MCF 10A (cell line): Measurements from ENCODE around the gene STOML1. TPM values are rescaled to one million over a fixed set of nuclear protein-coding genes. Genes with fewer than 3 reads are reported as not detected.

Source experiments
- BruUV-seq: library from RNA; stranded (reverse); fragments of 400-500 nt; replicated peaks from 2 replicates; lab custom pipeline; 2021; lab: Mats Ljungman, UMichigan
- CTCF ChIA-PET: fragments of 300-600 bp; sonication (Branson Sonifier 250); formaldehyde crosslinking; extraction: SDS; loops from one replicate; lab custom pipeline; 2021; ENCODE audit warnings: antibody characterized with exemption, inconsistent platforms; lab: Yijun Ruan, JAX
- POLR2A ChIA-PET: fragments of 300-600, 350-650 bp; sonication (Branson Sonifier 250); formaldehyde crosslinking; extraction: SDS; loops from one replicate; lab custom pipeline; 2020; ENCODE audit warnings: antibody characterized with exemption, inconsistent platforms; lab: Yijun Ruan, JAX
- DNase-seq: peaks from one replicate; pipeline ENCODE4 v3.0.0-alpha.2; 2018; ENCODE audit not compliant: unreplicated experiment
- H3K27ac Mint-ChIP-seq: one replicate; pipeline ENCODE4 v1.8.0; 2022; ENCODE audit warnings: mild to moderate bottlenecking, low read depth, mixed read lengths; ENCODE audit not compliant: unreplicated experiment
- H3K27me3 Mint-ChIP-seq: one replicate; pipeline ENCODE4 v1.8.0; 2022; ENCODE audit warnings: mixed read lengths; ENCODE audit not compliant: insufficient read depth, unreplicated experiment
- H3K36me3 Mint-ChIP-seq: one replicate; pipeline ENCODE4 v1.8.0; 2022; ENCODE audit warnings: mild to moderate bottlenecking, moderate library complexity, mixed read lengths; ENCODE audit not compliant: insufficient read depth, unreplicated experiment
- H3K4me1 Mint-ChIP-seq: one replicate; pipeline ENCODE4 v1.8.0; 2022; ENCODE audit warnings: mixed read lengths; ENCODE audit not compliant: insufficient read depth, unreplicated experiment
- H3K4me3 Mint-ChIP-seq: one replicate; pipeline ENCODE4 v1.8.0; 2022; ENCODE audit warnings: mild to moderate bottlenecking, moderate library complexity, mixed read lengths; ENCODE audit not compliant: unreplicated experiment
- H3K9me3 Mint-ChIP-seq: one replicate; pipeline ENCODE4 v1.8.0; 2022; ENCODE audit warnings: mixed read lengths; ENCODE audit not compliant: unreplicated experiment
- intact Hi-C: fragments of 100-400 bp; cut with micrococcal nuclease; formaldehyde crosslinking; loops from 2 replicates; pipeline ENCODE4 v1.14.1; 2022
- total RNA-seq: library from RNA; stranded (reverse); gene quantifications from 2 replicates; pipeline ENCODE4 v1.2.3, GENCODE V29; 2022
- TF ChIP-seq, protein P1 (sequence below): fragments of 200-600 bp; IDR thresholded peaks from one replicate; pipeline ENCODE4 v1.8.0; 2022; ENCODE audit warnings: antibody characterized with exemption, mild to moderate bottlenecking; ENCODE audit not compliant: unreplicated experiment

STOML1 gene
- total RNA-seq, 1 experiment from 2014 or later: 17.6 TPM

DNA sequence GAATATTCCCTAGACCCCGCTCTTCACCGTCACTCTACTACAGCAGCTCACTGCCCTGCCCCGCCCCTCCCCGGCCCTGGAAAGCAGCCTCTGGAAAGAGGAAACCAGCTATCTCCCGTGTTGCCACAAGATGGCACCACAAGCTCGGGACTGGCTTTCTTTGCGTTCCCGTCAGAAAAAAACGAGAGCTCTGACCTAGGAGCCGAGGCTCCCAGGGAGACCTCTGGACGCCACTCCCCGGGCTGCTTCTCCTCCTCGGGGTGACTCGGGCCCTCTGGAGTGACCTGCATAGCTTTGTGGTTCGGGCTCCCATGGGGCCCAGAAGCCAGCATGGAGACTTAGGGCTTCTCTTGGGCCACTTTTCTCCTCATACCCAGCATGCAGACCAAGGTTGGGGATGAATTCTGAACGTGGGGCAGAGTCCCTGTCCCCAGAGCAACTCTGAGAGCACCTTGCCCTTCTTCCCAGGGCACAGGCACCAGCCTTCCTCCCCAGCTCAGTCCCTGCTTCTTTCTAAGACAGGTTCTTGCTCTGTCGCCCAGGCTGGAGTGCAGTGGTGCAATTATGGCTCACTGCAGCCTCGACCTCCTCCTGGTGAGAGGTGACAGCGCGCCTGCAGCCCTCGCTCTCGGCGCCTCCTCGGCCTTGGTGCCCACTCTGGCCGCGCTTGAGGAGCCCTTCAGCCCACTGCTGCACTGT is 19.0 kb downstream of the STOML1 start:
- H3K4me3 Mint-ChIP-seq: no peak overlapping the region
- H3K36me3 Mint-ChIP-seq: peaks cover 7% of the 10 kb centered on the region
- no peaks in the 10 kb centered on the region for H3K9me3 Mint-ChIP-seq
- ChIA-PET POLR2A (interaction anchor here (0.6 to 3.0 kb wide), 9 partner anchors 9 to 349 kb away, joined by 3 to 27 read pairs (median 5); partner anchors contain the start of genes PML and STOML1), CTCF (interaction anchor here (0.6 to 8.4 kb wide), 35 partner anchors 8 to 350 kb away, joined by 3 to 102 read pairs (median 6); partner anchors contain the start of gene PML)
- TF ChIP-seq, protein P1, sequence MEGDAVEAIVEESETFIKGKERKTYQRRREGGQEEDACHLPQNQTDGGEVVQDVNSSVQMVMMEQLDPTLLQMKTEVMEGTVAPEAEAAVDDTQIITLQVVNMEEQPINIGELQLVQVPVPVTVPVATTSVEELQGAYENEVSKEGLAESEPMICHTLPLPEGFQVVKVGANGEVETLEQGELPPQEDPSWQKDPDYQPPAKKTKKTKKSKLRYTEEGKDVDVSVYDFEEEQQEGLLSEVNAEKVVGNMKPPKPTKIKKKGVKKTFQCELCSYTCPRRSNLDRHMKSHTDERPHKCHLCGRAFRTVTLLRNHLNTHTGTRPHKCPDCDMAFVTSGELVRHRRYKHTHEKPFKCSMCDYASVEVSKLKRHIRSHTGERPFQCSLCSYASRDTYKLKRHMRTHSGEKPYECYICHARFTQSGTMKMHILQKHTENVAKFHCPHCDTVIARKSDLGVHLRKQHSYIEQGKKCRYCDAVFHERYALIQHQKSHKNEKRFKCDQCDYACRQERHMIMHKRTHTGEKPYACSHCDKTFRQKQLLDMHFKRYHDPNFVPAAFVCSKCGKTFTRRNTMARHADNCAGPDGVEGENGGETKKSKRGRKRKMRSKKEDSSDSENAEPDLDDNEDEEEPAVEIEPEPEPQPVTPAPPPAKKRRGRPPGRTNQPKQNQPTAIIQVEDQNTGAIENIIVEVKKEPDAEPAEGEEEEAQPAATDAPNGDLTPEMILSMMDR: peak; percentile 89
- no peaks in the 10 kb centered on the region for H3K27me3 Mint-ChIP-seq
- peaks cover 12% of the 10 kb centered on the region for H3K4me1 Mint-ChIP-seq
- no peak overlapping the region for H3K27ac Mint-ChIP-seq
- BruUV-seq: no TSS peak
- peak; percentile 90 for DNase-seq
- intact Hi-C loops: loop anchor here (1.0 to 5.0 kb wide), 6 partner anchors 9 to 349 kb away; no protein-coding TSS in a partner anchor

GRCh38 chr15:73969151-73969759 is 22.8 kb downstream of the STOML1 start:
- Mint-ChIP-seq H3K36me3 (no peaks in the 10 kb centered on the region), H3K4me1 (peaks cover 6% of the 10 kb centered on the region), H3K27ac (no peak overlapping the region), H3K27me3 (no peaks in the 10 kb centered on the region), H3K9me3 (no peaks in the 10 kb centered on the region), H3K4me3 (no peak overlapping the region)
- TF ChIP-seq, protein P1: no peak
- ChIA-PET POLR2A (no interaction called here), CTCF (interaction anchor here (1.5 to 1.6 kb wide), 3 partner anchors 23 to 351 kb away, joined by 3 to 11 read pairs (median 5); partner anchors contain the start of gene TBC1D21)
- DNase-seq: no peak
- no TSS peak for BruUV-seq
- intact Hi-C loops: no loop called here

- no peak for DNase-seq
- no peaks in the 10 kb centered on the region for H3K9me3 Mint-ChIP-seq
- H3K27ac Mint-ChIP-seq: no peak overlapping the region
- ChIA-PET CTCF (no interaction called here), POLR2A (interaction anchor here (0.7 kb wide), 1 partner anchor 339 kb away, joined by 4 read pairs; no protein-coding TSS in a partner anchor)
- no TSS peak for BruUV-seq
- H3K36me3 Mint-ChIP-seq: no peaks in the 10 kb centered on the region
- TF ChIP-seq, protein P1: no peak
- no peaks in the 10 kb centered on the region for H3K27me3 Mint-ChIP-seq
- H3K4me3 Mint-ChIP-seq: no peak overlapping the region
- intact Hi-C loops: no loop called here
- H3K4me1 Mint-ChIP-seq: peaks cover 6% of the 10 kb centered on the region
Observed at GRCh38 chr15:73968461-73968860, 23.6 kb downstream of the STOML1 start.

- DNase-seq: no peak
- no peaks in the 10 kb centered on the region for H3K27me3 Mint-ChIP-seq
- CTCF ChIA-PET: interaction anchor here (0.6 to 3.6 kb wide), 10 partner anchors 9 to 410 kb away, joined by 3 to 32 read pairs (median 5); partner anchors contain the start of gene TBC1D21
- H3K4me1 Mint-ChIP-seq: no peaks in the 10 kb centered on the region
- intact Hi-C loops: no loop called here
- no peak overlapping the region for H3K4me3 Mint-ChIP-seq
- no TSS peak for BruUV-seq
- POLR2A ChIA-PET: interaction anchor here (0.9 kb wide), 1 partner anchor 9 kb away, joined by 3 read pairs; no protein-coding TSS in a partner anchor
- peak overlapping the region; percentile 16 for H3K27ac Mint-ChIP-seq
- TF ChIP-seq, protein P1: no peak
- no peaks in the 10 kb centered on the region for H3K9me3 Mint-ChIP-seq
- no peaks in the 10 kb centered on the region for H3K36me3 Mint-ChIP-seq
Observed at GRCh38 chr15:73965758-73966113, 26.4 kb downstream of the STOML1 start.
